Panc1 (cell line): ENCODE measurements around the gene PRSS33. TPM values are rescaled to one million over a fixed set of nuclear protein-coding genes. Genes with fewer than 3 reads are reported as not detected.

Experiments
- ATAC-seq: fragments of 200-7000 bp; cut with Tn5 transposase; 2 replicates; pipeline ENCODE4 v1.9.1; 2020; ENCODE audit warnings: mild to moderate bottlenecking, moderate library complexity
- BruUV-seq: library from RNA; stranded (reverse); fragments of 400-500 nt; replicated peaks from 2 replicates; lab custom pipeline; 2021; lab: Mats Ljungman, UMichigan
- CTCF ChIA-PET: fragments of 300-600 bp; sonication (Branson Sonifier 250); formaldehyde crosslinking; loops from one replicate; lab custom pipeline; 2022; ENCODE audit warnings: antibody characterized with exemption; lab: Charles Lee
- POLR2A ChIA-PET: fragments of 300-600 bp; sonication (Branson Sonifier 250); formaldehyde crosslinking; loops from one replicate; lab custom pipeline; 2022; ENCODE audit warnings: antibody characterized with exemption; lab: Charles Lee
- DNase-seq: peaks from one replicate; pipeline ENCODE4 v3.0.0-alpha.2; 2010; ENCODE audit warnings: low read depth, low spot score
- H3K27ac ChIP-seq: 2 replicates; pipeline ENCODE4 v1.5.1; 2011; ENCODE audit warnings: mild to moderate bottlenecking, low read length, inconsistent platforms
- H3K27me3 ChIP-seq: fragments of 200-500 bp; sonication (Bioruptor generic); 2 replicates; pipeline ENCODE4 v1.6.0; 2014; ENCODE audit warnings: low read length, inconsistent platforms; ENCODE audit not compliant: control insufficient read depth, insufficient read depth
- H3K36me3 ChIP-seq: fragments of 200-500 bp; sonication (Bioruptor generic); 2 replicates; pipeline ENCODE4 v1.5.1; 2014; ENCODE audit warnings: inconsistent platforms, mild to moderate bottlenecking, low read length, moderate library complexity; ENCODE audit not compliant: control insufficient read depth, insufficient read depth
- H3K4me1 ChIP-seq: 2 replicates; pipeline ENCODE4 v1.5.1; 2011; ENCODE audit warnings: inconsistent platforms, mild to moderate bottlenecking, low read length, moderate library complexity; ENCODE audit not compliant: control insufficient read depth, insufficient read depth
- H3K4me3 ChIP-seq, 2 experiments: 2 replicates each; pipeline ENCODE4 v1.5.1; 2011 to 2012; ENCODE audit warnings: low read depth in 2 of 2, low read length in 2 of 2, mild to moderate bottlenecking in 2 of 2, inconsistent platforms in 1 of 2, moderate library complexity in 1 of 2
- H3K9me3 ChIP-seq: fragments of 200-500 bp; sonication (Bioruptor generic); 2 replicates; pipeline ENCODE4 v1.5.1; 2014; ENCODE audit warnings: low read depth, mild to moderate bottlenecking, inconsistent platforms, low read length, moderate library complexity; ENCODE audit not compliant: control insufficient read depth, insufficient read depth
- CTCF ChIP-seq: fragments of 450-650 bp; IDR thresholded peaks from 2 replicates; pipeline ENCODE4 v1.5.1; 2017; ENCODE audit warnings: mild to moderate bottlenecking
- POLR2AphosphoS5 ChIP-seq: IDR thresholded peaks from 2 replicates; pipeline ENCODE4 v1.6.1; 2012; ENCODE audit warnings: mild to moderate bottlenecking, low read depth, low read length, moderate library complexity
- SIN3A ChIP-seq: IDR thresholded peaks from 2 replicates; pipeline ENCODE4 v1.6.1; 2012; ENCODE audit warnings: low read depth, mild to moderate bottlenecking, low read length, moderate library complexity, borderline replicate concordance; ENCODE audit not compliant: insufficient read depth
- TCF7L2 ChIP-seq: IDR thresholded peaks from 2 replicates; pipeline ENCODE4 v1.6.1; 2011; ENCODE audit warnings: mild to moderate bottlenecking, low read depth, low read length, inconsistent platforms
- in situ Hi-C: cut with HindIII; loops from 2 replicates; pipeline ENCODE4 v1.10.0; 2016; ENCODE audit warnings: low sequenced_read_pairs, low pct_unique_long_range_greater_than_20kb
- intact Hi-C: fragments of 100-400 bp; cut with micrococcal nuclease; formaldehyde crosslinking; loops from one replicate; pipeline ENCODE4 v1.10.0; 2022; ENCODE audit not compliant: unreplicated experiment
- total RNA-seq: library from RNA; stranded (reverse); gene quantifications from one replicate; pipeline ENCODE4 v1.2.1, GENCODE V29; 2021; ENCODE audit not compliant: unreplicated experiment
- TF ChIP-seq, protein P1 (sequence below), 2 experiments: IDR thresholded peaks; 2 replicates each; pipeline ENCODE4 v1.6.1; 2011 to 2012; ENCODE audit warnings: low read depth in 2 of 2, control low read depth in 1 of 2, low read length in 1 of 2, mild to moderate bottlenecking in 1 of 2, moderate library complexity in 1 of 2; ENCODE audit not compliant: insufficient read depth in 1 of 2

PRSS33 gene
- total RNA-seq, 1 experiment from 2014 or later = 0.59 TPM

- DNase-seq = no peak
- BruUV-seq = no TSS peak
- in situ Hi-C loops (no loop called here), intact Hi-C loops (no loop called here)
- Histone ChIP-seq H3K27me3 (no peaks in the 10 kb centered on the region), H3K4me1 (peaks cover 20% of the 10 kb centered on the region), H3K27ac (peak overlapping the region; percentile 98), H3K36me3 (peaks cover 22% of the 10 kb centered on the region), H3K9me3 (no peaks in the 10 kb centered on the region), H3K4me3 (peak overlapping the region; percentile 84 to 99)
- ChIA-PET CTCF (no interaction called here), POLR2A (no interaction called here)
- no peak for ATAC-seq
- TF ChIP-seq SIN3A (no peak), TCF7L2 (no peak), POLR2AphosphoS5 (no peak), CTCF (no peak)
- TF ChIP-seq, protein P1, sequence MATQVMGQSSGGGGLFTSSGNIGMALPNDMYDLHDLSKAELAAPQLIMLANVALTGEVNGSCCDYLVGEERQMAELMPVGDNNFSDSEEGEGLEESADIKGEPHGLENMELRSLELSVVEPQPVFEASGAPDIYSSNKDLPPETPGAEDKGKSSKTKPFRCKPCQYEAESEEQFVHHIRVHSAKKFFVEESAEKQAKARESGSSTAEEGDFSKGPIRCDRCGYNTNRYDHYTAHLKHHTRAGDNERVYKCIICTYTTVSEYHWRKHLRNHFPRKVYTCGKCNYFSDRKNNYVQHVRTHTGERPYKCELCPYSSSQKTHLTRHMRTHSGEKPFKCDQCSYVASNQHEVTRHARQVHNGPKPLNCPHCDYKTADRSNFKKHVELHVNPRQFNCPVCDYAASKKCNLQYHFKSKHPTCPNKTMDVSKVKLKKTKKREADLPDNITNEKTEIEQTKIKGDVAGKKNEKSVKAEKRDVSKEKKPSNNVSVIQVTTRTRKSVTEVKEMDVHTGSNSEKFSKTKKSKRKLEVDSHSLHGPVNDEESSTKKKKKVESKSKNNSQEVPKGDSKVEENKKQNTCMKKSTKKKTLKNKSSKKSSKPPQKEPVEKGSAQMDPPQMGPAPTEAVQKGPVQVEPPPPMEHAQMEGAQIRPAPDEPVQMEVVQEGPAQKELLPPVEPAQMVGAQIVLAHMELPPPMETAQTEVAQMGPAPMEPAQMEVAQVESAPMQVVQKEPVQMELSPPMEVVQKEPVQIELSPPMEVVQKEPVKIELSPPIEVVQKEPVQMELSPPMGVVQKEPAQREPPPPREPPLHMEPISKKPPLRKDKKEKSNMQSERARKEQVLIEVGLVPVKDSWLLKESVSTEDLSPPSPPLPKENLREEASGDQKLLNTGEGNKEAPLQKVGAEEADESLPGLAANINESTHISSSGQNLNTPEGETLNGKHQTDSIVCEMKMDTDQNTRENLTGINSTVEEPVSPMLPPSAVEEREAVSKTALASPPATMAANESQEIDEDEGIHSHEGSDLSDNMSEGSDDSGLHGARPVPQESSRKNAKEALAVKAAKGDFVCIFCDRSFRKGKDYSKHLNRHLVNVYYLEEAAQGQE (IDR thresholded peaks at IDR 0.05; ENCODE audit: insufficient read depth in 1 of 2, low read depth in 2 of 2, low read length in 1 of 2) = no peak
Observed at GRCh38 chr16:2753733-2754020, 33.7 kb downstream of the PRSS33 start.

- Histone ChIP-seq H3K27me3 (no peaks in the 10 kb centered on the region), H3K4me3 (peak overlapping the region; percentile 84 to 99), H3K9me3 (no peaks in the 10 kb centered on the region), H3K27ac (peak overlapping the region; percentile 98), H3K36me3 (peaks cover 16% of the 10 kb centered on the region), H3K4me1 (peaks cover 20% of the 10 kb centered on the region)
- POLR2A ChIA-PET = interaction anchor here (0.6 to 0.7 kb wide), 5 partner anchors 16 to 117 kb away, joined by 3 to 6 read pairs (median 5); no protein-coding TSS in a partner anchor
- intact Hi-C loops (no loop called here), in situ Hi-C loops (no loop called here)
- DNase-seq (no peak), ATAC-seq (peak; percentile 78)
- no TSS peak for BruUV-seq
- TF ChIP-seq POLR2AphosphoS5 (peak; percentile 53), SIN3A (peak; percentile 57; the same call in 1 of the 2 replicates), CTCF (no peak), TCF7L2 (peak; percentile 43; the same call in 1 of the 2 replicates)
- TF ChIP-seq, protein P1 (IDR thresholded peaks at IDR 0.05; ENCODE audit: insufficient read depth in 1 of 2, low read depth in 2 of 2, low read length in 1 of 2) = no peak
- CTCF ChIA-PET = interaction anchor here (0.6 kb wide), 1 partner anchor 439 kb away, joined by 3 read pairs; no protein-coding TSS in a partner anchor
Observed at GRCh38 chr16:2752850-2753732, 34.3 kb downstream of the PRSS33 start.
